KOPT-K1 (cell line): ENCODE measurements around the gene DOCK10.

ENCODE experiments used
- H3K27ac ChIP-seq: fragments of 200-600 bp; sonication (generic); 2 replicates; pipeline ENCODE4 v1.5.1; 2016; ENCODE audit warnings: antibody characterized with exemption, mild to moderate bottlenecking, low read depth, low read length; ENCODE audit not compliant: poor library complexity, severe bottlenecking
- H3K36me3 ChIP-seq: fragments of 200-600 bp; sonication (generic); 2 replicates; pipeline ENCODE4 v1.5.1; 2017; ENCODE audit warnings: antibody characterized with exemption, mild to moderate bottlenecking, low read length, moderate library complexity; ENCODE audit not compliant: insufficient read depth
- H3K9me3 ChIP-seq: fragments of 200-600 bp; sonication (generic); 2 replicates; pipeline ENCODE4 v1.5.1; 2017; ENCODE audit warnings: antibody characterized with exemption, low read length, mild to moderate bottlenecking; ENCODE audit not compliant: insufficient read depth, poor library complexity, severe bottlenecking

The DOCK10 gene

DNA sequence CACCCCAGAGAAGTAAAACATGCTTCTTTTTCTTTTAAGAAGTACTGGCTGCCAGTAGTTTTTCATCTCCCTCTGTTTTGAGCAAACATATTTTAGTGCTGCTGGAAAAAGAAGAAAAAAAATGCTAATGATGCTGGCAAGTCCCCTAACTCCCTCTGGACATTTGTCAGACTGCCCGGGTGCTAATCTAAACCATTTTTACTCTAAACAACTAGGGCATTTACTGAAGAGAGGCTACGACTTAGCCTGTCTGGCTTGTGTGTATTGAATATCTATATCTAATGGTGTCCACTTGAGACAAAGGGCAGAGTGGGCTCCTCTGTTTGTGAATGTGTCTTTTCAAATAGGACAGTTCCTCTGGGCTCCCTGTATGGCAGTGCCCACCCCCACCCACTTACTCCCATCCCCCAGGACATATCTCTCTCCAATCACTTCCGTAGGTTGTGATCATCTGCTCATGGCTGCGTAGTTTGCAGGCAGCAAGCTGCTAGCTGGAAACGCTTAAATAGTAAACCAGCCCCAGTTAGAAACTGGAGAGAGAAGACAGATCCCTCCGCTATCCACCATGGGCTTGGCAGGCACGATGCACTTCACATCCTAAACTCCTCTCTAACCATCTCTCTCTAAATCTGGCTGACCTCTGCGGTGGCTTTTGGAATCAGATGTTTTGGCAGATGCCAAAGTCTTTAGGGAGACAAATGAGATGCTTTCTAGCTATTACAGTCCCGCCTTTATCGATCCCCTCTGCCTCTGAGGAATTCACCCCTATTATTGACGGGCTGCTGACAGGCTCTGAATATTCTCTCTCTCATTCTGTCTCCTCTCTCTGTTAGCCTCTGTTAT lies 58.3 kb downstream of the DOCK10 start:
- H3K36me3 ChIP-seq = no peaks in the 10 kb centered on the region
- H3K27ac ChIP-seq = peak overlapping the region; percentile 11
- no peaks in the 10 kb centered on the region for H3K9me3 ChIP-seq

DNA sequence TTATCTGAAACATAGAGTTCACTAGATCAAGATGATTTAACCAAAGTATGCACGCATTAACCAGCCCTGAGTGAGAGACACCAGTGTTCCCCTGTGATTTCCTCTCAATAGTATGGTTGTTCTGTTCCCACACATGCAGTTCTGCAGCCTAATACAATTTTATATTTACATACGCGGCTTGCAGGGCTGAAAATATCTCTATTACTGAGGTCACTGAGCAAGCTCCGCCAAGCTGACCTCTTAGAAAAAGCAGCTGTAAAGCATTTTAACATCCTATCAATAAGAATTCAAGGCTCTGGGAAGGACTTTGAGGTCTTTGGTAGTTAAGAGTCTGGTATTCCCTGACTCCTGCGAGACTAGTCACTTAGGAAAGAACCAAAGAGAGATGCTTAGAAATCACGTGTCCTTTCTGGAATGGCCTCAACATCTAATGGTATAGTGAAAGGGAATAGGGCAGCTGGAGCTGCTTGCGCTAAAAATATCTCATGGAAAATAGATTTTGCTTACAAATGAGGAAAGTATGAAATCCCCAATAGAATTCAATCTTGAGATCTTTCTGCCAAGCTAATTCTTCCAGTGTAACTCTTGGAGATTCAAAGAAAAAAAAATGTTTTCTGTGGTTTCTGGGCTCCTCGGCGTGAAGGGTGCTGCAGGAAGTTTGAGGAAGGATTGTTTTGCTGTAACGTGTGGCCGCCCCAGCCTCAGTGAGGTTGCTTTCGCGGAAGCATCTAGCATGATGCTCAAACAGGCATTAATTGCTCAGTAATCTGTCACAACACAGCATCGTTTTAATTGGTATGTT lies 59.2 kb downstream of the DOCK10 start:
- Histone ChIP-seq H3K27ac (peak overlapping the region; percentile 11), H3K36me3 (no peaks in the 10 kb centered on the region)

DNA sequence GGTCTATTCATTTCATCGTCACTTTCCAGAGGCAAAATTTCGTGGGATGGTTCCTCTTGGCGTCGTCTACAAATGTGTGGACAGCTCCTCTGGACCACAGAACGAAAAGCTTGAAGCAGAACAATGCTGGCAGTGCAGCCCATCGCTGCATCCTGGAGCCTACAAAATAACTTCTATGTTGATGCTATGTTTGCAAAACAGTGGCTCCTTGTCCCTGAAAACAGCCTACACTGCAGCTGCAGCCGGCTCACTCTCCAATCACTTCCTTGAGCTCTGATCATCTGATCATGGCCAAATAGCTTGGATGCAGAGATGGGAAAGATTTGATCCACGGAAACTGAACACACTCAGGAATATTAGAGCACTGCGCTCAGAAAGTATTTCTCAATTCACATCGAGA lies 60.0 kb downstream of the DOCK10 start:
- no peaks in the 10 kb centered on the region for H3K9me3 ChIP-seq
- H3K27ac ChIP-seq = no peak overlapping the region
- no peaks in the 10 kb centered on the region for H3K36me3 ChIP-seq

More for the DNA sequence above, 59.2 kb downstream of the DOCK10 start:
- no peaks in the 10 kb centered on the region for H3K9me3 ChIP-seq

DNA sequence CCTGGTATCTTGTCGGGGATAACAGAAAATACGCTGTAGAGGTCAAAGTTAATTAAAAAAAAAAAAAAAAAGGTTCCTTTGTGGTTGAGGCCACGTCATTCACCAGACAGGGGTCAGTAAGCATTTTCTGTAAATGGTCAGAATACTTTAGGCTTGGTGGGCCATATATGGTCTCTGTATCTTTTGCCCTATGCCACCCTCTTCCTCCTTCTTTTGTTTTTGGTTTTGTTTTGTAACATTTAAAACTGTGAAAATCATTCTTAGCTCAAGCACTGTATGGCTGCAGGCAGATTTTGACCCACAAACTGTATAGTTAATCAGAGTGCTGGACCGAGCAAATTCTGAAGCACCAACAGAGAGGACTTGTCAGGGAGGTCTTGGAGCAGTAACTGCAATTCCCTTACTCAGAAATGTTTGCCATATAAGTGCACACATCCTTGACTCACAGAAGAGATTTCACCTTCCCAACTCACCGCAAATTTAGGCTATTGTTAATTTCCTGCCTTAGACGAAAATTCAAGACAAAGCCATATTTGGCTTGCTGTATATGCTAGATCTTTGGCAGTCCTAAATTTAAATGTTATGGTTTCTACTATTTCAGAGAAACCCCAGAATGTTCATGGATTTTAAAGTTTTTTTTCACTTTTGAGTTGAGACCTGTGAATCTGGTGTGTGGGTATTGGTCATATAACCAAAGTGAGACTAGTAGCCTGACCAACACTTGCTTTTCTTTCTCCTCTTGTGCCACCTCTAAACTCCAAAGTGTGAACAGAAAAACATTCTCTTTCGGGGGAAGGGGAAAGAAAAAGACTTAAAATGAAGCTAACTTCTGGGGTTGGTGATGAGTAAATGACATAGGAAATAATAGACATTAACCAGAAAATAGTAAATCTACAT lies 65.4 kb downstream of the DOCK10 start:
- no peaks in the 10 kb centered on the region for H3K9me3 ChIP-seq
- H3K36me3 ChIP-seq = no peaks in the 10 kb centered on the region
- H3K27ac ChIP-seq = no peak overlapping the region

DNA sequence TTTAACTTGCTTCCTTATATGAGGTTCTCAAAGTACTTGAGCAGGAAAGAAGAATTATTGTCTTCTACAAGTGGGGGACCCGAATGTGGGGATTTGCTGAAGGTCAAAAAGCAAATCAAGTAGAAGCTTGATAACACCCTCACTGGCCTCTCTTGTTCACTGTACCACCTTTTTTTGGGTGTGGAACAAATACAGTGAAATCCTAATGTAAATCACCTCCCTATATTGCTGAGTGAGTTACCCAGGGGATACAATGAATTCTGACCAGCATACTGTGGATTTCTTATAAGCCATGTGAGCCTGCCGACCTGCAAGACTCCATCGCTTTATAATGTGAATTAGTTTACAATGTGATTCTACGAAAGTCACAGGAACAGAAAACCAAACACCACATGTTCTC lies 66.5 kb downstream of the DOCK10 start:
- no peaks in the 10 kb centered on the region for H3K36me3 ChIP-seq
- H3K9me3 ChIP-seq = no peaks in the 10 kb centered on the region
- no peak overlapping the region for H3K27ac ChIP-seq

DNA sequence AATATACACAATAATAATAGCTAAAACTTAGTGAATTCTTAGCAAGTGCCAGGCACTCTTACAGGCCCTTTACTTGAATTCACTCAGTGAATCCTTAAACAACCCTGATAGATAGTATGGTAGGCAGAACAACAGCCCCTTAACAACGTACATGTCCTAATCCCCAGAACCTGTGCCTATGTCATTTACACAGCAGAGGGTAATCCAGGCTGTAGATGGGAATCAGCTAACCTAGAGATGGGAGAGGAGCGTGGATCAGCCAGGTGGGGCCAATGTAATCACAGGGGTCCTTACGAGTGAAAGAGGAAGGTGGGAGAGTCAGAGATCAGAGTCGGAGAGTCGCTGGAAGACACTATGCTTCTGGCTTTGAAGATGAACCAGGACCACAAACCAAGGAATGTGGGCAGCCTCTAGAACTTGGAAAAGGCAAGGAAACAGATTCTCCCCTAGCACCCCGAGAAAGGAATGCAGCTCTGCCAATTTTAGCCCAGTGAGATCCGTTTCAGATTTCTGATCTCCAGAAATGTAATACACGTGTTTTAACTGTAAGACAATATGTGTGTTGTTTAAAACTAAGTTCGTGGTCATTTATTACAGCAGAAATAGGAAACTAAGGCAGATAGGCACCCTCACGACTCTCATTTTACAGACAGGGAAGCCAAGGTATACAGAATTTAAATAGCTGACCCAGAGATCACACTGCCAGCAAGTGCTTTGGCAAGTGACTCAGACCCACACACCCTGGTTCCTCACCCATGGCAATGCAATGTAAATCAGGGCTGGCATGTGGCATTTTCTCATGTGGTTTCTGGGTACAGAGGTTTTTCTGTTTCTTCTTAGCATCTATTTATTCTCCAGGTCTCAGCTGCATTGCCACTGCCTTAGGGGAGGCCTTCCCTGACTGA lies 68.9 kb downstream of the DOCK10 start:
- no peak overlapping the region for H3K27ac ChIP-seq

DNA sequence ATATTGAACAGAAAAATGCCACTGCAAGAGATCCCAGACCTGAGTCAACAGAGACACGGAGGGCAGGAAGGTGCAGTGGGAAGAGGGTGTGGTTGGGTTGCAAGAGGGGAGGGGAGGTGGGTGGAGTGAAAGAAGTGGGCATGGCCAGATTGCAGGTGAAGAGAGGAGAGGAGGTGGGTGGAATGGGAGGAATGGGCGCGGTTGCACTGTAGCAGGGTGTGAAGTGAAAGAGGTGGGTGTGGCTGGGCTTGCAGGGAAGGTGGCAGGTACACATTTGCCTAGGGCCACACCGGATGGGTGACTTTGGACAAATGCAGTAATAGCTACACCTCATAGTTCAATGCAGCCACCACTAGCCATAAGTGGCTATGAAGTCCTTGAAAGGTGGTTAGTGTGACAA lies 71.1 kb downstream of the DOCK10 start:
- Histone ChIP-seq H3K9me3 (no peaks in the 10 kb centered on the region), H3K27ac (no peak overlapping the region), H3K36me3 (no peaks in the 10 kb centered on the region)

More for the DNA sequence above, 68.9 kb downstream of the DOCK10 start:
- no peaks in the 10 kb centered on the region for H3K36me3 ChIP-seq
- no peaks in the 10 kb centered on the region for H3K9me3 ChIP-seq

DNA sequence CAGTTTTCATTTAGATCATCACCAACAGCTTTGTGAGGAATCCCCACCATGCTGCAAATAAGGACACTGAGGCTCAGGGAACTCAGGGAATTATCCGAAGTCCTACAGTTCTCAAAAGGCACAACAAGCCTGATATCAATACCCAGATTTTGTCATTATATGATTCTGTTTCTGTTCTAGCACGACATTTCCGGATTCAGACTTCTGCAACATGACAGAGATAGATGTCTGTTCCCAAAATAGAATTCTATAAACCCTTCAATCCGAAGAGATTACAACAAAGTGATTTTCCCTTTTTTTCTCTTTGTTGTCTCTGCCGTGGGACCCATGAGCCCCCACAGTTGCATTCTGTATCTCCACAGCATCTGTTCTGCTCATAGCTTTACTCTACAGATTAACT lies 72.0 kb downstream of the DOCK10 start:
- no peaks in the 10 kb centered on the region for H3K36me3 ChIP-seq
- H3K27ac ChIP-seq = no peak overlapping the region
- H3K9me3 ChIP-seq = no peaks in the 10 kb centered on the region

DNA sequence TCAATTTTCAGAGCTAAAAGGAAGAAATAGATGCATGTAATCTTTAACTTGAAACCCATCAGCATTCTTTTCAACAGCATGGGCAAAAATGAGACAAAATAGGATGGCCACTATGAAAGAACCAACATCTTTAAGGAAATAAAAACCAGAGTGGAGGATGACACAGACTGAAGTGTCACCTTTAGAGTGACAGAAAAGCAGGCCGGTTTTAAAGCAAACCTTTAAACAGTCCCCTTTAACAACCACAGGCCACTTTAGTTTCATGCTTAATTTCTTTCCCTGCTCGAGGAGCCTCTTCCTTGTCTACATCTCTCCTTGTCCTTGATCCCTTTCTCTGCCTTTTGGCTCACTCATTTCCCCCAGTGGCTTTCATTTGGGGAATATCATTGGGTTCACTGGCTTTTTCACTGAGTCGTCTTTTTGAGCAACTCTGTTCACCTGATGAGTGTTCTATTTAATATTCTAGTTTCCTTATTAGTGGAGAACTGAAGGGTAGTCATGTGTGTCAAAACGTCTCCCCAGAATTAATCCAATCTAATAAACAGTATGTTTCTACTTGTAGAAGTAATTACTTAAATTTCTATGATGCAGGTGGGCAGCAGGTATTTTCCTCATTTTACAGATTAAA lies 72.5 kb downstream of the DOCK10 start:
- Histone ChIP-seq H3K36me3 (no peaks in the 10 kb centered on the region), H3K27ac (no peak overlapping the region), H3K9me3 (no peaks in the 10 kb centered on the region)

DNA sequence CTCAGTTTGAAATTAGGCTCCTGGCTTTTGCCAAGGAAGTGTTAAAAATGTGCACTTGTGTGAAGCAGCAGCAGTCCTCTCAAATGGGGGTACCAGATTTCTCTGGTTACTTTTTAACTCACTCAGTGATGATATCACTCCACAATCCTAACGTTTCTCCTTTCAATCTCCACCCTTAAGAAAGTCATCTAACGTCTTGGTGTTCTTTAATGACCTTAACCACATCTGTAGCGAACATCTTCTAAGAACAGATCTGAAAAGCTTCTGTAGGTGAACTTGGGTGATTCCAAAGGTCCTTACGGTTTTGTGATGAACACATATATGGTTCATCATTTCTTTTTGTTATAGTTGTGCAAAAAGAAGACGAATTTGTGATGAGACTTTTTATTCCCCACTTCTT lies 73.2 kb downstream of the DOCK10 start:
- no peaks in the 10 kb centered on the region for H3K36me3 ChIP-seq
- no peak overlapping the region for H3K27ac ChIP-seq
- no peaks in the 10 kb centered on the region for H3K9me3 ChIP-seq

DNA sequence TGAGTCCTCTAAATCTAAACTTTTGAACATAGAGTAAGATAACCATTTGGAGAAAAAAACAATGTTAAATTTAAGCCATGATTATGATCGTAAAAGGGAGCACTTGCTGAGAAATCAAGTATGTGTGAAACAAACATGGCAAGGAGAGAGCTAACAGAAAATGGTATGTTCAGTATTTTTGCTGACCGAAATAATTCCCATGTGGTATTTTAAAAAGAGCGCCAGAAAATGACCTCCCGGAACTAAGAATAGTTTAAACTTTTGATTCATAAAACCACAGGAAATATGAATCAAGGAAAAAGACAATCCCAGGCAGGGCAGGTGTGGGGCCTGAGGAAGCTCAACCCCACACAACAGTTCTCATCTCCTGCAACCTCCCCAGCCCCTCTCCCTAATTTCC lies 74.2 kb downstream of the DOCK10 start:
- H3K9me3 ChIP-seq = no peaks in the 10 kb centered on the region
- H3K27ac ChIP-seq = no peak overlapping the region
- no peaks in the 10 kb centered on the region for H3K36me3 ChIP-seq

DNA sequence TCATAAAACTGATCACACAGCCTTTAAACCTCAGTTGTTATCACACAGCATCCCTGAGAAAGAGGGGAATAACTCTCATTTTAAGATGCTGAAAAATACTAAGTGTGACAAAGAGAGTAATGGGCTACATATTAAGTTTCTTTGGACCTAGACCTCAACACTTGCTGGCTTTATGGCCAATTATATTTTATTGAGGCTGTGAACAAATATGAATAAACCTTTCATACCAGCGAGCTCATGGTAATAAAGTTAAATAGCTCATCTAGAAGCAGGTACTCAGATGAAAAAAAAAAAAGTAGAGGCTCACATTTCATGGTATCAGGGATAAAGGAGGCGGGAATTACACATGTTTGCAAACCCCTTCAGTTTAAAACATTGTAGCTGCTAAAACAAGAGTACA lies 75.7 kb downstream of the DOCK10 start:
- Histone ChIP-seq H3K9me3 (no peaks in the 10 kb centered on the region), H3K36me3 (no peaks in the 10 kb centered on the region), H3K27ac (no peak overlapping the region)

DNA sequence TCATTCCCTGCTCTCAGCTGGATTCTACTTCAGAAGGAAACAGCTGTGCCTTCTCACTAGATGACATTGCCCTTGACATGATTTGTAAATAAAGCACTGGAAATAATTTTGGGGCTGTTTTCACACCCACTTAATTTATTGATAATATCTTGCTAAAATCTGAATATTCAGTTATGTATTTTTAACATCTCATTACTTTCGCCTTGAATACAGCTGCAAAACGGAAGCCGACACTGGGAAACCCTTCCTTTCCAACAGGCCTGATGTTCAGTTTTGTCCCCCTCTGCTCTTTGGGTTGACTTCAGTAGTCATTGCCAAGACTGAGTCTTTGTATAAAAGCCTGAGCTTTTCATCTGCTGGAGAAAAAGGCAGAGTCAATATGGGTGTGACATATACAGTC lies 82.7 kb downstream of the DOCK10 start:
- Histone ChIP-seq H3K27ac (no peak overlapping the region), H3K36me3 (no peaks in the 10 kb centered on the region), H3K9me3 (no peaks in the 10 kb centered on the region)

DNA sequence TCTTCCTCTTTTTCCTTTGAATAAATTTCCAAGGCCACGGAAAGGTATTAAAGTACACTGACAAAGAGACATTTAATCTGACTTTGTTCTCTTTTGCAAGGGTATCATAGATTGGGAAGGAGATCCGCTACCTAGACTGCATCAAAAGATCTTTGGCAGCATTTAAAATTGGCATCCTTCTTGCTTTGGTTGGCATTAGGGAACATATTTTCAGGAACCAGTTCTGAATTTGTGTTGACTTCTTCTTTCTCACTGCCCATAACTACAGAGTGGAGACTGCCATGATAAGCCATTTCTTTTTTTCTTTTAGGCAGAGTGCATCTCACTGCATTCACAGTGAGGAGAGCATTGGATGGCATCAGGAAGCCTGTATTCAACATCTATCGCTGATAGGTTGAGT lies 83.4 kb downstream of the DOCK10 start:
- no peaks in the 10 kb centered on the region for H3K9me3 ChIP-seq
- H3K36me3 ChIP-seq = no peaks in the 10 kb centered on the region
- no peak overlapping the region for H3K27ac ChIP-seq
